Right lobe of liver (tissue), 4 donors: ENCODE data around the gene COMMD6.

Experiments
- POLR2A ChIP-seq: fragments of 450-650 bp; IDR thresholded peaks from one replicate; pipeline ENCODE4 v1.6.1; 2017; ENCODE audit warnings: antibody characterized with exemption, mild to moderate bottlenecking
- TF ChIP-seq, protein P1 (sequence below), 4 donors: fragments of 200-600 bp in 3 of 4; fragments of 450-650 bp in 1 of 4; IDR thresholded peaks; one replicate each; pipeline versions ENCODE4 v1.5.1 to v1.8.0; 2016 to 2022; ENCODE audit warnings: antibody characterized with exemption in 4 of 4, mild to moderate bottlenecking in 2 of 4
- donor health status: DM: no; HTN: no; CAD: no.
- donor health status: DM: no; HTN: no; CAD: no.
- donor health status: DM: no; HTN: yes; CAD: no.

DNA sequence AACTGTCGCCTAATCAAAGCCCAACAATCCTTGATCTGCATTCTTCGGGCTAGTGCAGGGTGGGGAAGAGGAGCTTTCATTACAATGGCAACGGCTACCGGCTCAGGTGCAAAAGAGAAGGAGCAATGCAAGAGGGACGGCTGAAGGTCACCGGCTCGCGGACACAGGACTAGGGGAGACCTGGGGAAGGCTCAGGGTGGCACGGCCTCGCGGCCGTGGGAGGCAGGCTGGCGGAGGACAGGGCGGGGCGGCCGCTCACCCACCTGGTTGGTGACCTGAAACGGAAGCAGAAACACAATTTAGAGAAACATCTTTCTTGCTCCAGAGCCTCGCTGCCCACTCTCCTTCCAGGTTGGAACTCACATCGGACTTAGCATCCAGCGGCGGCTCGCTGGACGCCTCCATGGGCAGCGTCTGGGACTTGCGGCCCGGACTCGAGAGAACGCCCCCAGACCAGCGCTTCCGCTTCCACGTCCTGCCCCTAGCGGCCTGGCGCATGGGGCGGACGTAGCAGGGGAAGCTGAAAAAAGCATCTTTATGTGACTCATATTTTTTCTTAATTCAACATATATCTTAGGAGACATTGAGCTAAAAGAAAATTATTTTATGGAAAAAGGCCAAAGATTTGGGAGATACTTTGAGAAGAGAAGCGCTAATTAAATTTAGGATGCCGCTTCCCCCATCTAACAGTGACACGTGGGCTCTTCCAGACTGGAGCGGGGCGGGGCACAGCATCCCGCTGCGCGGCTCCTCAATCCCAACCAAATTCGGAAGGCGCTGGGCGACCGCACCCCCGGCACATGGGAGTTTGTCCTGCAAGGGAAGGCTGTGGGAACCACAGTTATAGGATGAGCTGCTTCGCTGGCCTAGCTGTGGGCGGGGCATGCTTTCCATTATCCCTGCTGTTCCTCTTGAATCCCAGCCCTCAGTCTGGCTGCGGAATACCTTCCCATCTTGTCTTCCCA, at the start of gene COMMD6:
- TF ChIP-seq, protein P1, sequence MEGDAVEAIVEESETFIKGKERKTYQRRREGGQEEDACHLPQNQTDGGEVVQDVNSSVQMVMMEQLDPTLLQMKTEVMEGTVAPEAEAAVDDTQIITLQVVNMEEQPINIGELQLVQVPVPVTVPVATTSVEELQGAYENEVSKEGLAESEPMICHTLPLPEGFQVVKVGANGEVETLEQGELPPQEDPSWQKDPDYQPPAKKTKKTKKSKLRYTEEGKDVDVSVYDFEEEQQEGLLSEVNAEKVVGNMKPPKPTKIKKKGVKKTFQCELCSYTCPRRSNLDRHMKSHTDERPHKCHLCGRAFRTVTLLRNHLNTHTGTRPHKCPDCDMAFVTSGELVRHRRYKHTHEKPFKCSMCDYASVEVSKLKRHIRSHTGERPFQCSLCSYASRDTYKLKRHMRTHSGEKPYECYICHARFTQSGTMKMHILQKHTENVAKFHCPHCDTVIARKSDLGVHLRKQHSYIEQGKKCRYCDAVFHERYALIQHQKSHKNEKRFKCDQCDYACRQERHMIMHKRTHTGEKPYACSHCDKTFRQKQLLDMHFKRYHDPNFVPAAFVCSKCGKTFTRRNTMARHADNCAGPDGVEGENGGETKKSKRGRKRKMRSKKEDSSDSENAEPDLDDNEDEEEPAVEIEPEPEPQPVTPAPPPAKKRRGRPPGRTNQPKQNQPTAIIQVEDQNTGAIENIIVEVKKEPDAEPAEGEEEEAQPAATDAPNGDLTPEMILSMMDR (IDR thresholded peaks at IDR 0.05): peak; percentile 19 to 61 (median 31)
- peak; percentile 74 for TF ChIP-seq POLR2A
